ENCODE measurements around the gene TPCN2. TPM values are rescaled to one million over a fixed set of nuclear protein-coding genes. Genes with fewer than 3 reads are reported as not detected.

TPCN2 gene
- total RNA-seq, 1 donor from 2014 or later, result 6.2 TPM

DNA sequence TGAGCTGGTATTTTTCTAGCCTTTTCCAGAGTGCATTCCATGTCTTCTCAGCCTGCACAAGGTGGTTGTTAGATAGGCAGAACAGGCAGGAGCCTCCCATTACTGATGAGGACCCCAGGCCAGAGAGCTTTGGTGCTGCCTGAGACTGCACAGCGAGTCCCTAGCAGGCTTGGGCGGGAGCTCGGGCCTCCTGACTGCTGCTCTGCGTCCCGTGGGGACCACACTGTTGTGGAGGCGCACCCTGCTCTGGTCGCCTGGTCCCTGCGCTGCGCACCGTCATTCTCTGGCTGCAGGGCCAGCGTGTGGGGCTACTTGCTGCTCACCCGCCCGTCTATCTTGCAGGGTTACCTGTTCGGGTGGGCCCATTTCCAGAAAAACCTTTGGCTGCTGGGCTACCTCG is 8.5 kb downstream of the TPCN2 start:
- DNase-seq (ENCODE audit: low read depth in 2 of 2), result no peak

DNA sequence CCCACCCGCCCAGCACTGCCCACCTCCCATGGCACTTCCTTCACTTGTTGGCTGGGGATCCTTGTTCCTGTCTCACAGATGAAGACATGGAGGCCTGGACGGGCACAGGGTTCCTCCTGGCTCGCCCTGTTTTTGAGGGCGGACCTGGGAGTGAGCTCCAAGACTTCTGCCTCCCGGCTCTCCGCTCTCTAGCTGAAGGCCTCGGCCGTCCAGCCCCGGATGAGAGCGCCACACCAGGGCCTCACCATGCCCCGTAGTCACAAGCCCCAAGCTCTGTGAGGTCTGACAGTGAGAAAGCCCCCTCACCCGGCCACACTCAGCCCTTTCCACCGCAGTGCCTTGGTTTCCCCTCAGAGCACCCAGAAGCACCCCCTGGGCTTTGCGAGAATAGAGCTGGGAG is 9.1 kb downstream of the TPCN2 start:
- no peak for DNase-seq (ENCODE audit: low read depth in 2 of 2)

DNA sequence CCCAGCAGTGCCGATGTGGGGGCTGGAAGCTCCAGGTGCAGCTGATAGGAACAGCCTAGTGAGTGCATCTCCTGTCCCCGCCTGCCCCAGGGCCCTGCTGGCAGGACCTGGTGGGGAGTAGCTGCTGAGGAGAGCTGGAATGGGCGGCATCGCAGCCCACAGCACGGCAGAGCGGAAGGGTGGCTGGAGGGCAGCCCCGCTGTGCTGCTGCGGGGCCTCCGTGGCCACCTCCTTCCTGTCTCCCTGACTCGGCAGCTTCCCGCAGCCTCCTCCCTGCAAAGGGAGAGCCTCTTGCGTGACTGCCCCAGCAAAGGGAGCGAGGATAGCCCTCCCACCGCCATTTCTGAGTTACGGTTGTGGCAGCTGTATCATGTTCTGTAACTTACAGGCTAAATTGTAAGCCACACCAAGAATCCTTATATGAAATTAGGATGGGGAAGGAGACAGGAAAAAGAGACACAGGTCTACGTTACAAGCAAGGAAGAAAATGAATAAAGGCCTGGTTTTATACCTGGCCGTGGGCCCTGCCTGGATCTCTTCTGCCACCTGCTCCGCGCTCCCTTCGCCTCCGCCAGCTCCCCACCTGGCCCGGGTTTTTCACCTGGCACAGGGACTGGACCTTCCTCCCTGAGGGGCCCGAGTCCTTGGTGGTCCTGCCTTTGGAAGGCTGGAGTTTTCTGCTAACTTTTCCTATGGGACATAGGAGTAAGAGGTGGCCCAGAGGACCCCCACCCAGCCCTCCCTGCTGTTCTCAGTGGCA is 10.0 kb downstream of the TPCN2 start:
- DNase-seq (ENCODE audit: low read depth in 2 of 2), result no peak

DNA sequence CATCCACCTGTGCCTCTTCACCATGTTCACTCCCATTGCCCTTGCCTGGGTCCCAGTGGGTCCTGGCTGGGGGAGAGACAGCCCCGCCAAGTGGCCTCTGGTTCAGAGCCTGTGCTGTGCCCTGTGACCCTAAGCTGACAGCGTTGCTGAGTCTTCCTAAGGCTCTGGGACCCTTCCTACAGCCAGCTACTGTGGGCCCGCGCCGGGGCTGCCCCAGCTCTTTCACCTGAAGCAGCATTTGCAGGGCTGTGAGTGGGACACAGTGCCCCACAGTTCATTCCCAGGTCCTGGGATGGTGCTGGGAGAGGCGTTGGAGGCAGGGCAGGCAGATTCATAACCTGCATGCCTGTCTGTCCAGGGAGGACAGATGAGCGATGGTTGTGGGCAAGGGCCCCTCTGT is 10.7 kb downstream of the TPCN2 start:
- no peak for DNase-seq (ENCODE audit: low read depth in 2 of 2)

DNA sequence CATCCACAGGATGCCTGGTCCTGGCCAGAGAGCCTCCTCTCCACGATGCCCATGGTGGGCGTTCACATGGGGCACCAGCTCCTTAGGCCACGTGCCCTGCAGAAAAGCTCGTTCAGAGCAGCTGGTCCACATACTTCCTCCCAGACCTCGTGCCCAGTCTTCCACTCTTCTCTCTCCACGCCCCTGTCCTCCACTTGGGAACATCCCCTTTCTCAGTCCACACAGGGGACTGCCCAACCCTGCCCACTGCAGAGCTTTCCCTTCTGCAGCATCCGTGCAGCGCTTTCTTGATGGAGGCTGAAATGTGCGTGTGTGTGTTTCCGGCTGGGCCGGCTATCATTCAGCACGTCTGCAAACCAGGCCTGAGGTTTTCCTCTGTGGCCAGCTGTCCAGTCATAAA is 11.3 kb downstream of the TPCN2 start:
- no peak for DNase-seq (ENCODE audit: low read depth in 2 of 2)

DNA sequence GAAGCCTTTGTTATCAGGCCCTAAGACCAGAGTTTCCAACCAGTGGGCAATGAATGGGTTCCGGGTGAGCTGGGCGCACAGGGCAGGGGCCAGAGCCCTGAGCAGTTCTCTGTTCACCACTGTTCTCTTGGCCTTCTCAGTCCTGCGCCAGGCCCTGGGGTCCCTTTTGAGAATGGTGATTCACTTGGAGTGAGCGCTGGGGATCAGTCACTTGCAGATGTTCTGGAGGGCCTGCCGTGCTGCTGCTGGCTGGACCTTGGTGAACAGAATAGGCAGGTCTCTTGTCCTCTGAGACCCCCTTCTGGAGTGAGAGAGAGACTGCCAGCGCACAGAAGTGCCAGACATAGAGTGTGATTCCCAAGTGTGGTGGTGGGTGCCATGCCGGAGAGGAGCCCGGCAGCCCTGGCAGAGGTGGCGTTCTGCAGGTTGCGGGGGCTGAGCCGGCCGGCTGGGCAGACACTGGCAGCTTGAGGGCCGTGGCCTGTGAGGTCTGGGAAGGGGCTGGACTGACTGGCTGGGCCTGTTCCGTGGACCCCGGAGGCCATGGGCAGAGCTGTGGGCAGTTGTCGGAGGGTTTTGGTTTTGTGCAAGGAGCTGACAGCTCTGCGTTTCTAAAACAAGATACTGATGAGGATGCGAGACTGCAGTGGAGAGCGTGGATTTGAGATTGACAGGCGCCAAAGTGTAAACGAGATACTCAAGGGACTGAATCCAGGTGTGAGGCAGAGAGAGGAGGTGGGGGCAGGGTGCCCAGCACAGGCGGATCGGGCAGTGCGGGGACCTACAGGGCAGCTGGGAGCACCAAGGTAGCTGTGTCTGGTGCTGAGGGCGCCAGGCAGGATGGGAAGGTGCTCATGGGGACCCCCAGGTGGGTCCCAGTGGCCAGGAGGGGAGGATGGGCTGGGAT is 12.3 kb downstream of the TPCN2 start:
- no peak for DNase-seq (ENCODE audit: low read depth in 2 of 2)

DNA sequence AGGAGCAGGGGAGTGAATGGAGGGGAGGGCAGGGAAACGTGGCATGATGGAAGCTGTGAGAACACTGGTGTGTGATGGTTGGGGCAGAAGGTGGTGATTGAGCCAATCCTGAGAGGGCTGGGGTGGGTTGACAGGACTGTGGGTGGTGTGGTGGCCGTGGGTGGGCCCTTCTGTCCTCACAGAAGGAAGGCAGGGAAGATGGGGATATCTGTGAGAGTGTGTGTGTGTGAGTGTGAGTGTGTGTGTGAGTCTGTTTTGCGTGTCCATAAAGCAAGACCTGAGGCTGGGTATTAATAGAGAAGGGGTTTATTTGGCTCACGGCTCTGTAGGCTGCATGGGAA is 13.0 kb downstream of the TPCN2 start:
- no peak for DNase-seq (ENCODE audit: low read depth in 2 of 2)

DNA sequence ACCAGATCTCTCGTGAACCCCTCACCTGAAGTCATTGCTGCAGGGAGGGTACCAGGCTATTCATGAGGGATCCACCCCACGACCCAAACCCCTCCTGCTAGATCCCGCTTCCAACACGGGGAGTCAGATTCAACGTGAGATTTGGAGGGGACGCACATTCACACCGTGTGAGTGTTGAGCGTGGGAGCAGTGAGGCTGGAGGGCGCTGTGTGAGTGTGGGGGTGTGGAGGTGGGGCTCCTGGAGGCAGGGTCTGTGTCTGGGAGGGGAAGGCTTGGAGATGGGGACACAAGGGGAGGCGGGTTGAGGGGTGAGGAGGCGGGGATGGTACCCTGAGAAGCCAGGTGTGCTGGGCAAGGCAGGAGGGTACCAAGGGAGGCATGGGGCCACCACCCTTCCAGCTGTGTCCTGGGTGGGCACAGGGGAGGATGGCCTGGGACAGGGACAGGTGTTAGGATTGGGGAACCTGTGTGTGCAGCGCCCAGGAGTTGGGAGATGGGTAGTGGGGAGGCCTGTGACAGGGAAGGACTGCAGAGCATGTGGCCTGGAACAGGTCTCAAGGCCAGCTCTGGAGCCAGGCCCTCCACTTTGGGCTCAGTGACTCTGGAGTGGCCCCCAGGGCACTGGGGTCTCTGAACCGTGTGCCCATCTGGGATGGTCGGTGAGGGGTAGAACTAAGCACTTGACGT is 13.6 kb downstream of the TPCN2 start:
- no peak for DNase-seq (ENCODE audit: low read depth in 2 of 2)

DNA sequence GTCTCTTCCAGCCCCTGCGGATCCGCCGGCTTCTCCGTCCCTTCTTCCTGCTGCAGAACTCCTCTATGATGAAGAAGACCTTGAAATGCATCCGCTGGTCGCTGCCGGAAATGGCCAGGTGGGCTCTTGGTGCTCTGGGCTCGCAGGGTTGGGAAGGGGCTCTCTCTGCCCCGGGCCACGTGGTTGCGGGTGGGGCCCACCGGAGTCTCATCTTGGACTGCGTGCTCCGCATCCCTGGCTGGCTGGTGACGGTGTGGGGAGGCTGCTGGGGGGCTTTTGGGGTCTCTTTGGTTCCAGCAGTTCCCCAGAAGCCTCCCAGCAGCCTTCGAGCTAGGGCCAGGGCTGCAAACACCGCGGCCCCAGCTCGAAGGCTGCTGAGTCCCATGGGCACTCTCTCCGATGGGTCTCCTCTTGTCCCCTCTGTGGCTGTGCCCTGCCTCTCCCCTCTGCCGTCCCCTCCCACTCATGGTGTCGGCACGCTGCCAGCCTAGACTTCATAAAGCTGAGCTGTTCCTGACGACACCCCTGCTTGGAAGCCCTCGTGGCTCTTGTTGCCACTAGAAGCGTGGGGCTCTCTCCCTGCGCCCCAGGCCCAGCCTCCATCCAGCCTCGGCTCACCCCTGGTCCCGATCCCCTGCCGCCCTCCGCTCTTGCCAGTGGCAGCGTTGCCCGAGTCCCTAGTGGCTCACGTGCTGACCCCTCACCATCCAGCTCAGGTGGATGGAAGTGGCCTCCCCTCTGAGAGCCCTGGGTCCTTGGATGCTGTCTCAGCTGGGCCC is 14.3 kb downstream of the TPCN2 start:
- no peak for DNase-seq (ENCODE audit: low read depth in 2 of 2)

DNA sequence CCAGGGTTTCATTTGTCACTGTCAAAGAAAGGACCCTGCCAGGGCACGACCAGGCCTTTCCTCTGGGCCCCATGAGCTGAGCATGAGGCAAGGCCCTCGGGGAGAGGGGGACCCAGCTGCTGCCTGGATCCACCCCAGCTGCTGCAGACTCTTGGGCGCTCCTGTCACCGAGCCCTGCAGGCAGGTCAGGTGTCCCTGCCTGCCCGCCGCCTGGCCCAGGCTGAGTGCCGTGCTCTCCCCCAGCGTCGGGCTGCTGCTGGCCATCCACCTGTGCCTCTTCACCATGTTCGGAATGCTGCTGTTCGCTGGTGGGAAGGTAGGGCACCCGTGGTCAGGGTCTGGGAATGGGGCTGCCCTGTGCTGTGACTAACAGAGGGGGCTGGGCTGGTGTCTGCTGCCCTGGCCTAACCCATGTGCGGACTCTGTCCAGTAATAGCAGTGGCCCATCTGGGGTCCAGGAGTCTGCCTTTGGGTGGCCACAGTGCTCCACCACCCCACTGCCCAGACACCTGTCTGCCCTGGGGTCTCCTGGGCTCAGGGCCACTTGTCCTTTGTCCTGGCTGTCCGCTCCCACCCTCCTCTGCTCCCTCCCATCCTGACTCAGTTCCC is 15.0 kb downstream of the TPCN2 start:
- DNase-seq (ENCODE audit: low read depth in 2 of 2), result no peak

DNA sequence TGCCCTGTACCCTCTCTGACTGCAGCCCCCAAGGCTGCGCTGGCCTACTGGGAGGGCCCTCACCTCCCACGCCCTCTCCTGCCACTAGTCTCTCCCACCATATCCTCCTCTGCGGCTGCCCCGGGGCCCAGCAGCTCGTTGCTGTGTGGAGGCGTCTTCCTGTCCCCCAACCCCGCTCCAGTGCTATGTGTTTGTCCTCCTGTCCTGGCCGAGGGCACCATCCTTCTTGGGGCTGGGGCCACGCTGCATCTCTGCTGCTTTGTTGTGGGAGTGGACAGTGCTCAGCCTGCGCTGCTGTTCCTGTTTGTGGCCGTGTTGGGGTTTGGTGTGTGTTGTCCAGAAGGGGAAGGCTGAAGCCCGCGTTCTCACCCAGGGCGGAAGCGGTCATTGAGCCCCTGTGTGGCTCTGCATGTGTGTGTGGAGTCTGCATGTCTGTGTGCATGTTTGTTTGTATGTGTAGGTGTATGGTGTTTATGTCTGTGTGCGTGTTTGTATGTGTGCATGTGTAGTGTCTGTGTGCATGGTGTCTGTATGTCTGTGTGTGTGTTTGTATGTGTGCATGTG is 15.7 kb downstream of the TPCN2 start:
- DNase-seq (ENCODE audit: low read depth in 2 of 2), result no peak

DNA sequence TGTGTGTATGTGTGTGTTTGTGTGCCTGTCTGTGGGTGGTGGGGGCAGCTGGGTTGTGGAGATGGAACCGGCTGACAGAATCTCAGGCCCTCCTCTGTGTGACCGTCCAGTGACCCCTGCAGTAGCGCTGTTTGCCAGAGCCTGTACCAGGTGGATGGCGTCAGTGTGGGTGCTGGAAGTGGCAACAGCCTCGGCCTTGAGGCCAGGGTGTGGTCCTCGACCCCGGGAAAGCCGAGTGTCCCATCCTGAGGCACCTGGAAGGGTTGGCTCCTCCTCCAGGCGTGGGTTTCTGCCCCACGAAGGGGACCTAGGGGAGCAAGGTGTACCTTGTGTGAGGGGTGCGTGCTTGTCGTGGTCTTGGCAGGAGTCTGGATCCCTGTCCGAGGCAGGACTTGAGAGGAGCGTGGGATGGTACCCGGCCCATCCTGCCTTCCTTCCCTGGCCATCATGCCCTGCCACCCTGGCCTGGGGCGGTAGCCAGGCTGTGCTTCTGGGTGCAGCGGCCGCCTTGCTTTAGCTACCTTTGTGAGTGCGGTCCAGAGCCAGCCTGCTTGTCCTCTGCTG is 16.5 kb downstream of the TPCN2 start:
- DNase-seq (ENCODE audit: low read depth in 2 of 2), result no peak

DNA sequence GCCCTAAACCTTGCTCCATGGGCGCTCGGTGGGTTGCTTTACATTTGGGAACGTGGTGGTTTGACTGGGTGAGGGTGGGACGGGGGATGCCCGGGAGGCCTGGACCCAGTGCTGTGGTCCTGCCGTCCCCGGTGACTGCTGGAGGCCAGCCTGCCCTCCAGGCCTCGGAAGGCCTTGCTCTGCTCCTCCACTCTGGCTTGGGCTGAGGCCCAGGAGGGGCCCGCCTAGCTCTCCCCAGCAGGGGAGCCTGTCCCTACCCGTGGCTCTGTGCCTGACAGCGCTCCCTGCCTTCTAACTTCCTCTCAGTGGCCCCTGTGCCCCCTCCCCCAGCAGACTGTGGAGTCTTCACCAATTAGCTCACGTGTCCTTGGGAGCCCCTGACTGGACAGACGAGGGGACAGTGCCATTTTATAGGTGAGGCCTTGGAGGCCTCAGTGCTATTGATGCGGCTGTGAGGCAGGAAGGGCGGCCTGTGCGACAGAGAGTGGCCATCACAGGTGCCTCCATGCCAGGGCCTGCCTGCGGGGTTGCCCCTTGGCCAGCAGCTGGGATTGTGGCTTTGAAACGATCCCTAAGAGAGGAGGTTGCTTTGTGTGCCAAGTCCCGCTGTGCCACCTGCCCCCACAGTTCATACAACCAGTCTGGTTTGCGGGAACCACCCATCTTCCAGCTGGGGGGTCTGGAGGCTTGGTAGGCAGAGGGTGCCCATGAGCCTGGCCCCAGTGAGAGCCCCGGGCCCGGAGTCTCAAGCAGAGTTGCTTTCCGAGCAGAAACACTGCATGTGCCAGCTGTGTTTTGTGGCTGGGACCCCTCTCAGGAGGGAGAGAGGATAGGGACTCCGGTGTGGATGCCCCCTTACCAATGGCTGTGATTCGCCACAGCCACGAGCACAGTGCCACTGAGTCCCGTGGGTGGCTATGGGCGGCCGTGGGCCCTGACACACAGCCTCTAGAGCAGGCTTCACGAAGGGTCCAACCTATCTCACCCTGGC is 17.7 kb downstream of the TPCN2 start:
- no peak for DNase-seq (ENCODE audit: low read depth in 2 of 2)

DNA sequence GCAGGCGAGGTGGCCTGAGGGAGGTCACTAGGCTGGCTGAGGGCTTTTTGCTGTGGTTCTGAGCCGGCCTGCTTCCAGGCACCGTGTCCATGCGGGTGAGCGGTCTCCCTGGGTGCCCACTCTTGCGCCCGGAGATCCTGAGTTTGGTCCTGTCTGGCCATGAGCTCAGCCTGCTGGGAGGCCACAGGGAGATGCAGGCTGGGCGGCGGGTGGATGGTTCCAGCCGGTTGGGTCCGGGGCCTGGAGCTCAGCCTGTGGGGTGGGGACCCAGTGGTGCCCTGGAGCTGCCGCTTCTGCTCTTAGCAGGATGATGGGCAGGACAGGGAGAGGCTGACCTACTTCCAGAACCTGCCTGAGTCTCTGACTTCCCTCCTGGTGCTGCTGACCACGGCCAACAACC is 18.5 kb downstream of the TPCN2 start:
- no peak for DNase-seq (ENCODE audit: low read depth in 2 of 2)

DNA sequence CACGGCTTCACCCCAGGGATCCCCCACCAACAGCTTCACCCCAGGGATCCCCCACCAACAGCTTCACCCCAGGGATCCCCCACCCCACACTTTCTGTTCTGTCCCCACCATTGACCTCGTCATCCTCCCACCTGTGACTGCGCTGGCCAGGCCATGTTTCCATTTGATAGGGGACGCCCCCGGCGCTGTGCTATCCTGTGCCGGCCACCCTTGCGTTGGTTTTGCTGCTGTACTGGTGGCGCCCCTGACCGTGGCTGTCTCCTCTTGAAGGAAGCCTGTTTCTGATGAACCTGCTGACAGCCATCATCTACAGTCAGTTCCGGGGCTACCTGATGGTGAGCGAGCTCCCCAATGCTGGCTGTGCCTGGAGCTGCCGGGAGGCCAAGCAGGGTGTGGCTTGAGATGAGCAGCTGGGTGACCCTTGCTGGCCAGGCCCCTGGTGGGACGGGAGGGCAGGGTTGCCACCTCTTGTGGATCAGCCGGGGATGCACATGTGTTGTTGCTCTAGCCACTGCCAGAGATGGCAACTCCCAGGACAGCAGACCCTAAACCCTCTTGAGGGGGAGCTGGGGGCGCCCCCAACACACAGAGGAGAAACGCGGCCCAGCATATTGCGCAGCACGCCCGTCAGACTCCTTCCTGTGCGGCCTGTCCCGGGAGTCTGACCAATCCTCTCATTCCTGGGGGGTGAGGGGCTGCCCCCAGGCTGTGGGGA is 22.5 kb downstream of the TPCN2 start:
- no peak for DNase-seq (ENCODE audit: low read depth in 2 of 2)

DNA sequence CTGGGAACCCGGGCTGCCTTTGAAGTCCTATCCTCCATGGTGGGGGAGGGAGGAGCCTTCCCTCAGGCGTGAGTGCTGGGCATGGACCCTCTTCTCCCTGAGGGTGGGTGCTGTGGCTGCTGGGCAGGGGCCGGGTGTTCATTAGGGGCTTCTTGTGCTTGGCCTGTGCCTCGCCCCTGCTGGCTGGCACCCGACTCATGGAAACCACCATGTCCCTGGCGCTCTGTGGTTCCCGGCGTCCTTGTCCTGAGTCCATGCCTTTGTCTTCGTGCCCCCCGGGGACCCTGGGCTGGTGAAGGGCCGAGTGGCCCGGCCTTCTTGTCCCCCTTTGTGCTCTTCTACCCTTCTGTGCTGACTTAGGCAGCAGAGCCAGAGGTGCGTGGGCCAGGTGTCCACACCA is 23.2 kb downstream of the TPCN2 start:
- no peak for DNase-seq (ENCODE audit: low read depth in 2 of 2)

DNA sequence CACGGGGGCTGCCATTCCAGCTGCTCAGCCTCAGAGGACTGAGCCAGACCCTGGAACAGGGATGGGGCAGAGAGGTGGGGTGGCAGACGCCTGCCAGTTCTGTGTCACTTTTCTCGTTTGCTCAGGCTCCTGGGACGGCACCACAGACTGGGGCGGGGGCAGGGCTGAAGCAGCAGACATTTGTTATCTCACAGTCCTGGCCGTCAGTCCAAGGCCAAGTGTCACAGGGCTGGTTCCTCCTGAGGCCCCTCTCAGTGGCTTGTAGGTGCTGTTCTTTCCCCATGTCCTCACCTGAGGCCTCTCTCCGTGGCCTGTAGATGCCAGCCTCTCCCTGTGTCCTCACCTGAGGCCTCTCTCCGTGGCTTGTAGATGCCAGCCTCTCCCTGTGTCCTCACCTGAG is 24.7 kb downstream of the TPCN2 start:
- DNase-seq (ENCODE audit: low read depth in 2 of 2), result no peak

DNA sequence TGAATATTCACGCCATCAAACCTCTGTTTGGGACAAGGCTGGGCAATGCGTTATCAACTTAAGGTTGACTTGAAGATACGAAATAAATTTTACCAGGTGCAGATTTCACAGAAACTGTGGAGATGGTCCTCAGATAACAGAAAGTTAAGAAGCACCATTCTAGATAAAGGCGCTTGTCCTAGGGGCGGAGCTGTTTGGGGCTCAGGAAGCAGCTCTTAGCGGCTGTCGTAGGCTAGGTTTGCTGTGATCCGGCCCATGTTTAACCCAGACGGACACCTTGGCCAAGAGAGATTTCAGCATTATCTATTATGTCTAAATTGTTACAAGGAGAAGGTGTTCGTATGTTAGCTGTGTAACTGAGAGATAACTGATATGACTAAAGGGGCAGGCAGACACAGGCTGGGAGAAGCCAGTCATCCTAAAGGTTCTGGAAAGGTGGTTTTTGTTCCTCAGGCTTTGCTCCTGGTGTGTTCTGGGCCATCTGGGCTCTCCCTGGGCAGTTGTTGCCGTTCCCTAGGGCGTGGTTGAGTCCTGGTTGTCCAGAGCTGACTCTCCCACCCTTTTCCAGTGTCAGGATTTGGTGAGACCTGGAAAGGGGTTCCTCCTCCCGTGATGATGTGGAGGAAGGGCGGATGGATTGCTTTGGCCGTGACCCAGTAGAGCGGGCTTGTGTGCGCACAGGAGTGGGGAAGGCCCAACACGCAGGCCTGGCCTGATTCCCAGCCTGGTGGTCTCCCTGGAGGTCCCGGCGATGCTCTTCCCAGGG is 25.8 kb downstream of the TPCN2 start:
- no peak for DNase-seq (ENCODE audit: low read depth in 2 of 2)

Measured in lung microvascular endothelial cell (primary cell).